Psoas muscle (tissue), 8 donors: Measurements from ENCODE around the gene RAD21L1. TPM values are rescaled to one million over a fixed set of nuclear protein-coding genes. Genes with fewer than 3 reads are reported as not detected.

Source experiments
- ATAC-seq, 4 donors: fragments of 200-7000 bp; cut with Tn5 transposase; one replicate each; pipeline ENCODE4 v1.9.1; 2020; ENCODE audit warnings: moderate library complexity in 3 of 4, mild to moderate bottlenecking in 2 of 4
- DNase-seq, 2 donors: peaks; one replicate each; pipeline ENCODE4 v3.0.0-alpha.2; 2020
- H3K27ac ChIP-seq: fragments of 200-600 bp; one replicate; pipeline ENCODE4 v1.8.0; 2022
- H3K27me3 ChIP-seq, 3 donors: fragments of 200-600 bp in 1 of 3; one replicate each; pipeline versions ENCODE4 v1.6.1 to v1.8.0; 2013 to 2022; ENCODE audit warnings: low read length in 2 of 3, mild to moderate bottlenecking in 2 of 3, moderate library complexity in 1 of 3; ENCODE audit not compliant: insufficient read depth in 3 of 3
- H3K36me3 ChIP-seq, 2 donors: fragments of 200-600 bp in 1 of 2; one replicate each; pipeline versions ENCODE4 v1.6.1 to v1.8.0; 2013 to 2022; ENCODE audit warnings: low read depth in 1 of 2, mild to moderate bottlenecking in 1 of 2, moderate library complexity in 1 of 2; ENCODE audit not compliant: insufficient read depth in 1 of 2
- H3K4me1 ChIP-seq: fragments of 200-600 bp; one replicate; pipeline ENCODE4 v1.8.0; 2022
- H3K4me3 ChIP-seq: fragments of 200-600 bp; one replicate; pipeline ENCODE4 v1.8.0; 2022; ENCODE audit warnings: mild to moderate bottlenecking
- H3K9me3 ChIP-seq: fragments of 200-600 bp; one replicate; pipeline ENCODE4 v1.8.0; 2022
- CTCF ChIP-seq: fragments of 200-600 bp; IDR thresholded peaks from one replicate; pipeline ENCODE4 v1.8.0; 2022; ENCODE audit warnings: antibody characterized with exemption
- WGBS, 3 donors: extraction: QIAGEN DNeasy Blood & Tissue Kit; methylation state at CpG; one replicate each; pipeline versions ENCODE4 v1.1.6 to v1.1.7; 2013; 5-methylcytosine and 5-hydroxymethylcytosine counted together
- intact Hi-C, 2 donors: fragments of 100-400 bp; cut with DNase I; formaldehyde crosslinking; loops; one replicate each; pipeline versions ENCODE4 v1.11.0 to v1.14.2; 2022
- polyA plus RNA-seq, 3 donors: library from polyadenylated mRNA; stranded (reverse); fragments of 200-250 nt; gene quantifications; one replicate each; pipeline ENCODE4 v1.2.3, GENCODE V29; 2013
- total RNA-seq, 4 donors: library from RNA; stranded (reverse); fragmentation: NEBNext Ultra II Directional in 2 of 4; extraction: Animal tissue kit (Norgen Biotek cat#: 25700) in 2 of 4; gene quantifications; one replicate each; pipeline versions ENCODE4 v1.2.1 to v1.2.4, GENCODE V29; 2021 to 2023
- donor health status: healthy with polysubstance abuse.
- donor health status: DM: no; HTN: no; CAD: no; lungs with moderate emphysema.
- donor health status: Bipolar disorder and iron deficiency.
- donor health status: healthy.
- donor health status: DM: yes; HTN: yes; CAD: no.
- donor health status: DM: no; HTN: no; CAD: no.
- donor health status: DM: no; HTN: no; CAD: no.
- donor health status: DM: yes; HTN: yes; CAD: no.

Gene RAD21L1
- total and polyA plus RNA-seq, 7 donors = not detected

- Histone ChIP-seq H3K4me1 (no peaks in the 10 kb centered on the region), H3K9me3 (no peaks in the 10 kb centered on the region), H3K4me3 (no peak overlapping the region), H3K27ac (no peak overlapping the region), H3K36me3 (peaks cover 0 to 11% of the 10 kb centered on the region in 2 donors), H3K27me3 (peaks cover 0 to 20% (median 4%) of the 10 kb centered on the region in 3 donors)
- WGBS, 3 donors = 92 to 93% (median 93%) methylated on average over 27 of the region's 27 CpGs
- ATAC-seq = no peak
- no peak for TF ChIP-seq CTCF
- no peak for DNase-seq
- intact Hi-C loops = loop anchor here in 1 of 2 donors (10.0 kb wide), 1 partner anchor 226 kb away; no protein-coding TSS in a partner anchor
These were observed 44.9 kb upstream of the RAD21L1 start for GRCh38 chr20:1180949-1181348.

- peaks cover 0 to 5% of the 10 kb centered on the region in 2 donors for H3K36me3 ChIP-seq
- TF ChIP-seq CTCF = no peak
- no peak overlapping the region for H3K4me3 ChIP-seq
- no peak overlapping the region for H3K27ac ChIP-seq
- 33 to 48% (median 43%) methylated on average over 4 of the region's 4 CpGs for WGBS, 3 donors
- H3K4me1 ChIP-seq = no peaks in the 10 kb centered on the region
- ATAC-seq (no peak), DNase-seq (no peak)
- intact Hi-C loops = loop anchor here in 1 of 2 donors (10.0 kb wide), 1 partner anchor 227 kb away; no protein-coding TSS in a partner anchor
- no peaks in the 10 kb centered on the region for H3K9me3 ChIP-seq
- peaks cover 0 to 21% (median 4%) of the 10 kb centered on the region in 3 donors for H3K27me3 ChIP-seq
These were observed 43.7 kb upstream of the RAD21L1 start for GRCh38 chr20:1182106-1182505.

GRCh38 chr20:1183153-1183552 is 42.7 kb upstream of the RAD21L1 start:
- DNase-seq = no peak
- Histone ChIP-seq H3K4me1 (no peaks in the 10 kb centered on the region), H3K36me3 (peaks cover 0 to 5% of the 10 kb centered on the region in 2 donors), H3K4me3 (no peak overlapping the region), H3K27ac (no peak overlapping the region), H3K27me3 (peaks cover 0 to 21% (median 4%) of the 10 kb centered on the region in 3 donors), H3K9me3 (no peaks in the 10 kb centered on the region)
- TF ChIP-seq CTCF = no peak
- WGBS, 3 donors = 56 to 73% (median 66%) methylated on average over 6 of the region's 6 CpGs
- intact Hi-C loops = loop anchor here in 1 of 2 donors (10.0 kb wide), 1 partner anchor 228 kb away; no protein-coding TSS in a partner anchor
- ATAC-seq = no peak

GRCh38 chr20:1184260-1184637 is 41.6 kb upstream of the RAD21L1 start:
- no peak for TF ChIP-seq CTCF
- no peaks in the 10 kb centered on the region for H3K9me3 ChIP-seq

More at GRCh38 chr20:1184260-1184637, 41.6 kb upstream of the RAD21L1 start:
- DNase-seq = no peak
- ATAC-seq = no peak
- 22 to 33% (median 23%) methylated on average over 12 to 13 of the region's 13 CpGs for WGBS, 3 donors
- Histone ChIP-seq H3K4me3 (peak overlapping the region; percentile 68), H3K27ac (no peak overlapping the region), H3K36me3 (peaks cover 0 to 5% of the 10 kb centered on the region in 2 donors), H3K27me3 (peaks cover 0 to 21% (median 4%) of the 10 kb centered on the region in 3 donors), H3K4me1 (no peaks in the 10 kb centered on the region)
- intact Hi-C loops = loop anchor here in 1 of 2 donors (10.0 kb wide), 1 partner anchor 229 kb away; no protein-coding TSS in a partner anchor
